Measurements from ENCODE around the gene VPS51. TPM values are rescaled to one million over a fixed set of nuclear protein-coding genes. Genes with fewer than 3 reads are reported as not detected.

Gene VPS51
- total and polyA plus RNA-seq, 2 of the 13 experiments (the other 11 are each of a cell fraction or from before 2014, with no cell fraction given), result 76.3 to 90.6 TPM

GRCh38 chr11:65111744-65112545 is 15.9 kb downstream of the VPS51 start, which contains the start of gene TM7SF2 (continued):
- TF ChIP-seq PRDM10 (CRISPR knock-in tag; IDR thresholded peaks at IDR 0.05; ENCODE audit: low read depth) (peak; percentile 69), EZH2 (conservative IDR thresholded peaks at IDR 0.05; ENCODE audit: low read depth, low read length) (no peak), ZBTB37 (CRISPR knock-in tag; IDR thresholded peaks at IDR 0.05) (no peak), RFX3 (CRISPR knock-in tag; IDR thresholded peaks at IDR 0.05) (no peak), ZNF24 (IDR thresholded peaks at IDR 0.05) (no peak), RAD51 (IDR thresholded peaks at IDR 0.05; ENCODE audit: borderline replicate concordance) (no peak), ZBTB14 (CRISPR knock-in tag; IDR thresholded peaks at IDR 0.05) (no peak), TBX2 (CRISPR knock-in tag; IDR thresholded peaks at IDR 0.05; ENCODE audit: borderline replicate concordance) (no peak; the same call in 1 of the 2 replicates), ZNF281 (CRISPR knock-in tag; IDR thresholded peaks at IDR 0.05; ENCODE audit: borderline replicate concordance) (no peak), ZBTB26 (CRISPR knock-in tag; IDR thresholded peaks at IDR 0.05; ENCODE audit: borderline replicate concordance) (0 out of 2 replicates have a peak, but pooled peaks have one; percentile 83), ZBTB20 (CRISPR knock-in tag; IDR thresholded peaks at IDR 0.05; ENCODE audit: borderline replicate concordance, low read depth) (no peak), SNRNP70 (IDR thresholded peaks at IDR 0.05; ENCODE audit: low read depth, low read length) (no peak), CREM (IDR thresholded peaks at IDR 0.05) (0 out of 2 replicates have a peak, but pooled peaks have one; percentile 27), CREM (CRISPR knock-in tag; IDR thresholded peaks at IDR 0.05) (no peak), ATF2 (CRISPR knock-in tag; IDR thresholded peaks at IDR 0.05) (no peak), SALL1 (CRISPR knock-in tag; IDR thresholded peaks at IDR 0.05) (peak; percentile 47; the same call in 1 of the 2 replicates)
